OCI-LY7 (cell line): ENCODE results near the gene BRIP1. TPM values are rescaled to one million over a fixed set of nuclear protein-coding genes. Genes with fewer than 3 reads are reported as not detected.

Experiments
- BruUV-seq: library from RNA; stranded (reverse); fragments of 400-500 nt; replicated peaks from 2 replicates; lab custom pipeline; 2021; lab: Mats Ljungman, UMichigan
- CTCF ChIA-PET: fragments of 300-600 bp; sonication (Branson Sonifier 250); formaldehyde crosslinking; loops from one replicate; lab custom pipeline; 2022; ENCODE audit warnings: antibody characterized with exemption; ENCODE audit not compliant: unreplicated experiment; lab: Charles Lee
- POLR2A ChIA-PET: fragments of 300-600 bp; sonication (Branson Sonifier 250); formaldehyde crosslinking; loops from one replicate; lab custom pipeline; 2022; ENCODE audit warnings: antibody characterized with exemption; lab: Charles Lee
- DNase-seq: peaks from one replicate; pipeline ENCODE4 v3.0.0-alpha.2; 2015; ENCODE audit warnings: low spot score
- H2AFZ ChIP-seq: fragments of 200-600 bp; sonication (generic), shearing (Covaris generic); 2 replicates; pipeline ENCODE4 v1.6.1; 2014; ENCODE audit warnings: mild to moderate bottlenecking, antibody characterized with exemption, low read length, moderate library complexity
- H3K27ac ChIP-seq: fragments of 200-600 bp; sonication (generic); 2 replicates; pipeline ENCODE4 v1.5.1; 2014; ENCODE audit warnings: mixed run types, low read depth, mild to moderate bottlenecking, moderate library complexity, low read length, inconsistent platforms; ENCODE audit not compliant: poor library complexity, severe bottlenecking
- H3K36me3 ChIP-seq: fragments of 200-600 bp; sonication (generic); 2 replicates; pipeline ENCODE4 v1.6.1; 2014; ENCODE audit warnings: mild to moderate bottlenecking, antibody characterized with exemption, low read length, moderate library complexity, mixed read lengths; ENCODE audit not compliant: insufficient read depth
- H3K4me1 ChIP-seq: fragments of 200-600 bp; sonication (generic); 2 replicates; pipeline ENCODE4 v1.5.1; 2014; ENCODE audit warnings: mild to moderate bottlenecking, low read length; ENCODE audit not compliant: insufficient read depth, poor library complexity, severe bottlenecking
- H3K4me2 ChIP-seq: fragments of 200-600 bp; sonication (generic); 2 replicates; pipeline ENCODE4 v1.6.1; 2014; ENCODE audit warnings: mild to moderate bottlenecking, low read length
- H3K4me3 ChIP-seq: fragments of 200-600 bp; sonication (generic); 2 replicates; pipeline ENCODE4 v1.5.1; 2014; ENCODE audit warnings: mild to moderate bottlenecking, low read depth, low read length; ENCODE audit not compliant: poor library complexity, severe bottlenecking
- H3K79me2 ChIP-seq: fragments of 200-600 bp; sonication (generic); 2 replicates; pipeline ENCODE4 v1.6.1; 2016; ENCODE audit warnings: low read depth, mild to moderate bottlenecking, low read length, moderate library complexity, mixed read lengths; ENCODE audit not compliant: insufficient read depth
- H3K9me2 ChIP-seq: fragments of 200-600 bp; sonication (generic); 2 replicates; pipeline ENCODE4 v1.6.1; 2016; ENCODE audit warnings: mild to moderate bottlenecking, low read length, mixed read lengths; ENCODE audit not compliant: insufficient read depth
- H3K9me3 ChIP-seq: fragments of 200-600 bp; sonication (generic); 2 replicates; pipeline ENCODE4 v1.6.1; 2014; ENCODE audit warnings: mild to moderate bottlenecking, mixed run types, low read length, mixed read lengths
- H4K20me1 ChIP-seq: fragments of 200-600 bp; sonication (generic); 2 replicates; pipeline ENCODE4 v1.6.1; 2014; ENCODE audit warnings: mild to moderate bottlenecking, antibody characterized with exemption, low read length, moderate library complexity, mixed read lengths; ENCODE audit not compliant: insufficient read depth
- EZH2phosphoT487 ChIP-seq: fragments of 200-600 bp; sonication (generic); IDR thresholded peaks from 2 replicates; pipeline ENCODE4 v1.6.1; 2018; ENCODE audit warnings: low read depth, borderline replicate concordance, mild to moderate bottlenecking, mixed run types, antibody characterized with exemption, low read length, moderate library complexity, mixed read lengths
- intact Hi-C: fragments of 100-400 bp; cut with micrococcal nuclease; formaldehyde crosslinking; loops from one replicate; pipeline ENCODE4 v1.10.0; 2022; ENCODE audit not compliant: unreplicated experiment
- total RNA-seq, 2 experiments: library from RNA; depleted of rRNA in 1 of 2; stranded (reverse); fragments of >200 nt in 1 of 2; shearing (Covaris generic) in 1 of 2; gene quantifications; 2 replicates each; pipeline ENCODE4 v1.2.3, GENCODE V29; 2014 to 2022
- TF ChIP-seq, protein P1 (sequence below): fragments of 200-600 bp; sonication (generic); conservative IDR thresholded peaks from 2 replicates; pipeline ENCODE4 v1.5.1; 2014; ENCODE audit warnings: mild to moderate bottlenecking, antibody characterized with exemption, low read length, moderate library complexity, mixed read lengths

The BRIP1 gene
- total RNA-seq, 2 experiments from 2014 or later = 32.5 to 33.8 TPM

DNA sequence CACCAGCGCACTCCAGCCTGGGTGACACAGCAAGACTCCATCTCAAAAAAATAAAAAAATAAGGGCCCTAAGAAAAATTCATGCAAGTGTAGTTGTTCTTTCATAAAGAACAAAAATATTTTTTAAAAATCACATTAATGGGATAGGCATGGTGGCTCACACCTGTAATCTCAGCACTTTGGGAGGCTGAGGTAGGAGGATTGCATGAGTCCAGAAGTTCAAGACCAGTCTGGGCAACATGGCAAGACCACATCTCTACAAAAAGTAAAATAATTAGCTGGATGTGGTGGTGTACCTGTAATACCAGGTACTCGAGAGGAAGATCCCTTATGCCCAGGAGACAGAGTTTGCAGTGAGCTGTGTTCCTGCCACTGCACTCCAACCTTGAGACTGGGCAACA is 15.2 kb upstream of the BRIP1 start:
- H3K27ac ChIP-seq = no peak overlapping the region
- no peaks in the 10 kb centered on the region for H4K20me1 ChIP-seq
- intact Hi-C loops = no loop called here
- H3K4me3 ChIP-seq = no peak overlapping the region
- TF ChIP-seq EZH2phosphoT487 = no peak
- TF ChIP-seq, protein P1, sequence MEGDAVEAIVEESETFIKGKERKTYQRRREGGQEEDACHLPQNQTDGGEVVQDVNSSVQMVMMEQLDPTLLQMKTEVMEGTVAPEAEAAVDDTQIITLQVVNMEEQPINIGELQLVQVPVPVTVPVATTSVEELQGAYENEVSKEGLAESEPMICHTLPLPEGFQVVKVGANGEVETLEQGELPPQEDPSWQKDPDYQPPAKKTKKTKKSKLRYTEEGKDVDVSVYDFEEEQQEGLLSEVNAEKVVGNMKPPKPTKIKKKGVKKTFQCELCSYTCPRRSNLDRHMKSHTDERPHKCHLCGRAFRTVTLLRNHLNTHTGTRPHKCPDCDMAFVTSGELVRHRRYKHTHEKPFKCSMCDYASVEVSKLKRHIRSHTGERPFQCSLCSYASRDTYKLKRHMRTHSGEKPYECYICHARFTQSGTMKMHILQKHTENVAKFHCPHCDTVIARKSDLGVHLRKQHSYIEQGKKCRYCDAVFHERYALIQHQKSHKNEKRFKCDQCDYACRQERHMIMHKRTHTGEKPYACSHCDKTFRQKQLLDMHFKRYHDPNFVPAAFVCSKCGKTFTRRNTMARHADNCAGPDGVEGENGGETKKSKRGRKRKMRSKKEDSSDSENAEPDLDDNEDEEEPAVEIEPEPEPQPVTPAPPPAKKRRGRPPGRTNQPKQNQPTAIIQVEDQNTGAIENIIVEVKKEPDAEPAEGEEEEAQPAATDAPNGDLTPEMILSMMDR = no peak
- H2AFZ ChIP-seq = no peak overlapping the region
- no TSS peak for BruUV-seq
- no peaks in the 10 kb centered on the region for H3K79me2 ChIP-seq
- DNase-seq = no peak
- ChIA-PET CTCF (no interaction called here), POLR2A (no interaction called here)
- H3K4me2 ChIP-seq = no peak overlapping the region
- H3K9me2 ChIP-seq = no peaks in the 10 kb centered on the region
- peaks cover 5% of the 10 kb centered on the region for H3K4me1 ChIP-seq
- H3K36me3 ChIP-seq = peaks cover 82% of the 10 kb centered on the region
- H3K9me3 ChIP-seq = no peaks in the 10 kb centered on the region

DNA sequence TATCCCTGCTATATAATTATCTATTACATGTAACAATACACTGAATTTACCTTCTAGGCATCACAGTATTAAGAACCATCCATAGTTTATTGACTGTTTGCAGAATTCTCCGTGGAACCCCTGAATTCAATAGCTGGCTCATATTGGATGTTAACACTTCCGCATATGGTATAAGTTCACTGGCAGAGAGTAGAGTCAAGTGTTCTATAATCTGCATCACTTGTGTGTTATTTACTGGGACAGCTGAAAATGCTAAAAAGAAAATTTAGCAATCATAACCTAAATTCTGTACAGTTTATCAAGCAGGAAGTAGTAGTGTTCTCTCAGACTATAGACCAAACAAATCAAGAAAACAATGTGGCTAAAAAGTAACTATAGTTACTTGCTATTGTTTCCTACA is 14.5 kb upstream of the BRIP1 start:
- Histone ChIP-seq H3K79me2 (no peaks in the 10 kb centered on the region), H4K20me1 (no peaks in the 10 kb centered on the region), H3K4me3 (no peak overlapping the region), H2AFZ (no peak overlapping the region), H3K9me3 (no peaks in the 10 kb centered on the region), H3K4me2 (no peak overlapping the region), H3K4me1 (peaks cover 5% of the 10 kb centered on the region), H3K9me2 (no peaks in the 10 kb centered on the region), H3K36me3 (peaks cover 80% of the 10 kb centered on the region), H3K27ac (no peak overlapping the region)
- TF ChIP-seq EZH2phosphoT487 = no peak
- no peak for DNase-seq
- ChIA-PET POLR2A (no interaction called here), CTCF (no interaction called here)
- intact Hi-C loops = no loop called here
- no TSS peak for BruUV-seq

DNA sequence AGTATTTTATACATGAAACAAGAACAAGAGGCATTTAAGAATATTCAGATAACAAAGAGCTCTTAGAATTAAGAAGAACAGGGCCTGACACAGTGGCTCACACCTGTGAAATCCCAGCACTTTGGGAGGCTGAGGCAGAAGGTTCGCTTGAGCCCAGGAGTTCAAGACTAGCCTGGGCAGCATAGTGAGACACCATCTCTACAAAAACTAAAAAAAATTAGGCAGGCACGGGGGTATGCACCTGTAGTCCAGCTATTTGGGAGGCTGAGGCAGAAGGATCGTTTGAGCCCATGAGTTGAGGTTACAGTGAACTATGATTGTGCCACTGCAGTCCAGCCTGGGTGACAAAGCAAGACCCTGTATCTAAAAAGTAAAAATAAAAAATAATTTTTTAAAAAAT is 12.5 kb upstream of the BRIP1 start:
- Histone ChIP-seq H3K79me2 (no peaks in the 10 kb centered on the region), H3K27ac (no peak overlapping the region), H3K9me2 (no peaks in the 10 kb centered on the region), H3K4me3 (no peak overlapping the region), H3K36me3 (peaks cover 77% of the 10 kb centered on the region), H3K9me3 (no peaks in the 10 kb centered on the region), H4K20me1 (no peaks in the 10 kb centered on the region), H3K4me1 (peaks cover 5% of the 10 kb centered on the region), H3K4me2 (no peak overlapping the region), H2AFZ (no peak overlapping the region)
- BruUV-seq = no TSS peak
- intact Hi-C loops = no loop called here
- no peak for DNase-seq
- TF ChIP-seq, protein P1 = no peak
- no peak for TF ChIP-seq EZH2phosphoT487
- POLR2A ChIA-PET = interaction anchor here (0.7 kb wide), 2 partner anchors 13 to 1381 kb away, joined by 3 read pairs; no protein-coding TSS in a partner anchor
- CTCF ChIA-PET = no interaction called here
